ENCODE results near the gene CFAP73. TPM values are rescaled to one million over a fixed set of nuclear protein-coding genes. Genes with fewer than 3 reads are reported as not detected.

CFAP73 gene
- polyA plus RNA-seq, 3 donors: 0.14 TPM; not detected in 2

DNA sequence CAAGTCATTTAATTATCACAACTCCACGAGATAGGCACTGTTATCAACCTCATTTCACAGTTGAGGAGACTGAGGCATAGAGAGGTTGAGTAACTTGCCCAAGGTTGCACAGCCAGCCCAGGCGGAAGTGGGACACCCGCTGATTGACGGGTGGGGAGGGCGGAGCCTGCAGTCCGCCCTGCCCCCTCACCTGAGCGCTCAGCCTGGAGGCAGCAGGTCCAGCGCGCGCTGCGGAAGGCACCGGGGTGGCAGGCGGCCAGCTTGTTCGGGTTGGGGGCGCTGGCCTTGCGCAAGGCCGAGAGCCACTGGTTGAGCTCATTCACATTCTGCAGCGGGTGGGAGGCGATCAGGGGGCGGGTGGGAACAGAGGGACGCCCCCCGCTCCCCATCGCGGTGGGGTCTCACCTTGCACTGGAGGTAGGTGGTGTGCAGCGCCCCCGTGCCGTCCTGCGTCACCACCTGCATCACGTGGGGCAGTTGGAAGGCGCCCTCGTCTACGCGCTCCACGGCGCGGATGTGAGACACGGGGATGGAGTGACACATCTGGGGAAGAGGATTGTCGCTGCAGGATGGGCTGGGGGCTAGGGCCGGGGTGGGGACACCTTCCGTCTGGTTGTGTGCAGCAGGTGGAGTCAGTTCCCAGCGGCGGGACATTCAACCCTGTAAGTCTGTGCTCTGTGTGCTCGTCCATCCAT, 45.6 kb upstream of the CFAP73 start:
- intact Hi-C loops (cut with micrococcal nuclease): no loop called here
- Mint-ChIP-seq H3K27ac (no peak overlapping the region), H3K27me3 (ENCODE audit: low read depth in 3 of 3) (peaks cover 9 to 24% (median 14%) of the 10 kb centered on the region in 3 donors), H3K4me3 (peak overlapping the region; percentile 9 to 71), H3K36me3 (no peaks in the 10 kb centered on the region), H3K9me3 (peaks cover 0 to 7% (median 0%) of the 10 kb centered on the region in 7 donors), H3K4me1 (peaks cover 5% of the 10 kb centered on the region)
- Histone ChIP-seq H3K79me2 (ENCODE audit: insufficient read depth, low read length) (no peaks in the 10 kb centered on the region), H3K4me2 (replicated peaks; ENCODE audit: extremely low read depth, low read length, poor library complexity, severe bottlenecking) (peak overlapping the region; percentile 31), H3K4me1 (ENCODE audit: control insufficient read depth in 1 of 2, insufficient read depth in 2 of 2, low read length in 2 of 2) (peaks cover 0 to 4% of the 10 kb centered on the region in 2 donors), H3K36me3 (replicated peaks in 1 of 2; ENCODE audit: control insufficient read depth in 1 of 2, insufficient read depth in 2 of 2, low read length in 2 of 2) (no peaks in the 10 kb centered on the region), H2AFZ (ENCODE audit: insufficient read depth, low read depth, low read length, poor library complexity, severe bottlenecking) (peak overlapping the region; percentile 29), H3K9ac (ENCODE audit: insufficient read depth, low read length, poor library complexity, severe bottlenecking) (no peak overlapping the region), H3K4me3 (replicated peaks in 1 of 3; ENCODE audit: low read depth in 2 of 3, low read length in 3 of 3) (no peak overlapping the region), H3K27ac (ENCODE audit: low read depth in 1 of 2, low read length in 2 of 2) (no peak overlapping the region), H3K27me3 (ENCODE audit: control insufficient read depth in 2 of 2, insufficient read depth in 2 of 2, low read length in 2 of 2) (peaks cover 0 to 5% of the 10 kb centered on the region in 2 donors), H3K9me3 (replicated peaks in 1 of 2; ENCODE audit: control insufficient read depth in 1 of 2, insufficient read depth in 1 of 2, low read length in 2 of 2) (no peaks in the 10 kb centered on the region), H4K20me1 (ENCODE audit: insufficient read depth, low read length) (no peaks in the 10 kb centered on the region)
- TF ChIP-seq, protein P1, sequence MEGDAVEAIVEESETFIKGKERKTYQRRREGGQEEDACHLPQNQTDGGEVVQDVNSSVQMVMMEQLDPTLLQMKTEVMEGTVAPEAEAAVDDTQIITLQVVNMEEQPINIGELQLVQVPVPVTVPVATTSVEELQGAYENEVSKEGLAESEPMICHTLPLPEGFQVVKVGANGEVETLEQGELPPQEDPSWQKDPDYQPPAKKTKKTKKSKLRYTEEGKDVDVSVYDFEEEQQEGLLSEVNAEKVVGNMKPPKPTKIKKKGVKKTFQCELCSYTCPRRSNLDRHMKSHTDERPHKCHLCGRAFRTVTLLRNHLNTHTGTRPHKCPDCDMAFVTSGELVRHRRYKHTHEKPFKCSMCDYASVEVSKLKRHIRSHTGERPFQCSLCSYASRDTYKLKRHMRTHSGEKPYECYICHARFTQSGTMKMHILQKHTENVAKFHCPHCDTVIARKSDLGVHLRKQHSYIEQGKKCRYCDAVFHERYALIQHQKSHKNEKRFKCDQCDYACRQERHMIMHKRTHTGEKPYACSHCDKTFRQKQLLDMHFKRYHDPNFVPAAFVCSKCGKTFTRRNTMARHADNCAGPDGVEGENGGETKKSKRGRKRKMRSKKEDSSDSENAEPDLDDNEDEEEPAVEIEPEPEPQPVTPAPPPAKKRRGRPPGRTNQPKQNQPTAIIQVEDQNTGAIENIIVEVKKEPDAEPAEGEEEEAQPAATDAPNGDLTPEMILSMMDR (IDR thresholded peaks at IDR 0.05): no peak
- WGBS (ENCODE audit: insufficient coverage): 2% methylated on average over 40 of the region's 43 CpGs
- no peak for DNase-seq

DNA sequence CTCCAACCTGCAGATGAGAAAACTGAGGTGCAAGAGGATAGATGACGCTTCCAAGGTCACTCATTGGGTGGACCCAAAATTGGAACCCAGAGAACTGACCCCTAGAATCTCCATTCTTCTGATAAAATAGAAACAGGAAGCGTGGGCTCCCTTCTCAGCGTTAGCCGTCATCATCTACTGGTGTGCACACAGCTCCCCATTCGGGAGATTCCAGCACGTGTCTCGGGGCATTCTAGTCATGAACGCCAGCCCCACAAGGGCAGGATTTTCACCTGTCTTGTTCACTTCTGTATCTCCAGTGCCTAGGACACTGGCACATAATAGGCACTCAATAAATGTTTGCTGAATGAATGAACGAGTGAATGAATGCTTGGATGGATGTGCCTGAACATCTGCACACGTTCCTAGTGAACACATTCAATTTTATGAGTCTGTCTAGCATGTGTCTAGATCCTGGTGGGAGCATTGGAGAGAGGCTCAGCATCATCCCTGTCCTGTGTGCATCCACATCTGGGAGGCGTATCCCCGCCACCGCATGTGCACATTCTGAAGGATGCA, 44.5 kb upstream of the CFAP73 start:
- WGBS (ENCODE audit: insufficient coverage): 98% methylated on average over 6 of the region's 13 CpGs
- H4K20me1 ChIP-seq (ENCODE audit: insufficient read depth, low read length): no peaks in the 10 kb centered on the region
- H3K27me3 ChIP-seq (ENCODE audit: control insufficient read depth in 2 of 2, insufficient read depth in 2 of 2, low read length in 2 of 2): peaks cover 0 to 5% of the 10 kb centered on the region in 2 donors
- H3K27ac Mint-ChIP-seq: no peak overlapping the region
- no peaks in the 10 kb centered on the region for H3K79me2 ChIP-seq (ENCODE audit: insufficient read depth, low read length)
- H3K4me1 Mint-ChIP-seq: peaks cover 5% of the 10 kb centered on the region
- no peak overlapping the region for H3K9ac ChIP-seq (ENCODE audit: insufficient read depth, low read length, poor library complexity, severe bottlenecking)
- no peaks in the 10 kb centered on the region for H3K36me3 Mint-ChIP-seq
- intact Hi-C loops (cut with micrococcal nuclease): no loop called here
- H3K27me3 Mint-ChIP-seq (ENCODE audit: low read depth in 3 of 3): peaks cover 10 to 24% (median 19%) of the 10 kb centered on the region in 3 donors
- H3K4me1 ChIP-seq (ENCODE audit: control insufficient read depth in 1 of 2, insufficient read depth in 2 of 2, low read length in 2 of 2): peaks cover 0 to 4% of the 10 kb centered on the region in 2 donors
- no peak overlapping the region for H2AFZ ChIP-seq (ENCODE audit: insufficient read depth, low read depth, low read length, poor library complexity, severe bottlenecking)
- no peak overlapping the region for H3K4me2 ChIP-seq (replicated peaks; ENCODE audit: extremely low read depth, low read length, poor library complexity, severe bottlenecking)
- H3K9me3 Mint-ChIP-seq: peaks cover 0 to 7% (median 0%) of the 10 kb centered on the region in 7 donors
- no peaks in the 10 kb centered on the region for H3K36me3 ChIP-seq (replicated peaks in 1 of 2; ENCODE audit: control insufficient read depth in 1 of 2, insufficient read depth in 2 of 2, low read length in 2 of 2)
- no peak overlapping the region for H3K27ac ChIP-seq (ENCODE audit: low read depth in 1 of 2, low read length in 2 of 2)
- H3K9me3 ChIP-seq (replicated peaks in 1 of 2; ENCODE audit: control insufficient read depth in 1 of 2, insufficient read depth in 1 of 2, low read length in 2 of 2): no peaks in the 10 kb centered on the region
- DNase-seq: no peak
- TF ChIP-seq, protein P1 (IDR thresholded peaks at IDR 0.05): no peak
- H3K4me3 Mint-ChIP-seq: no peak overlapping the region
- H3K4me3 ChIP-seq (replicated peaks in 1 of 3; ENCODE audit: low read depth in 2 of 3, low read length in 3 of 3): no peak overlapping the region

Data from CD14-positive monocyte (primary cell).